Measurements from ENCODE around the gene WWC2. TPM values are rescaled to one million over a fixed set of nuclear protein-coding genes. Genes with fewer than 3 reads are reported as not detected.
"Not testable (repeated sequence)": the region's sequence is repeated elsewhere in the genome, so short reads cannot be mapped to it uniquely, and the experiment has no call there.

WWC2 gene
- total RNA-seq, 2 donors from 2014 or later: 5.8 to 6.3 TPM

DNA sequence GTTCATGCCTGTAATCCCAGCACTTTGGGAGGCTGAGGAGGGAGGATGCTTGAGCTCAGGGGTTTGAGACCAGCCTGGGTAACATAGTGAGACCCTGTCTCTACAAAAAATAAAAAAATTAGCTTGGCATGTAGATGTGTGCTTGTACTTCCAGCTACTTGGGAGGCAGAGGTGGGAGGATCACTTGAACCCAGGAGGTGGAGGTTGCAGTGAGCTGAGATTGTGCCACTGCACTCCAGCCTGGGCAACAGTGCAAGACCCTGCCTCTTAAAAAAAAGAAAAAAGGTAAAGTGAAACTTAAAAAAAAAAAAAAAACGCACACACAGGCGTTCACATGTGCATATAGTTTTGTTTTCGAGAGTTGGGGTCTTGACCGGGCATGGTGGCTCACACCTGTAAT, 53.2 kb downstream of the WWC2 start:
- H3K4me3 Mint-ChIP-seq; DNase-seq; ATAC-seq; H3K27ac Mint-ChIP-seq; H3K36me3 Mint-ChIP-seq (ENCODE audit: low read depth); H3K9me3 ChIP-seq (ENCODE audit: control insufficient read depth, low read length, poor library complexity, severe bottlenecking); H3K27me3 Mint-ChIP-seq; H3K4me1 Mint-ChIP-seq: not testable (repeated sequence)

DNA sequence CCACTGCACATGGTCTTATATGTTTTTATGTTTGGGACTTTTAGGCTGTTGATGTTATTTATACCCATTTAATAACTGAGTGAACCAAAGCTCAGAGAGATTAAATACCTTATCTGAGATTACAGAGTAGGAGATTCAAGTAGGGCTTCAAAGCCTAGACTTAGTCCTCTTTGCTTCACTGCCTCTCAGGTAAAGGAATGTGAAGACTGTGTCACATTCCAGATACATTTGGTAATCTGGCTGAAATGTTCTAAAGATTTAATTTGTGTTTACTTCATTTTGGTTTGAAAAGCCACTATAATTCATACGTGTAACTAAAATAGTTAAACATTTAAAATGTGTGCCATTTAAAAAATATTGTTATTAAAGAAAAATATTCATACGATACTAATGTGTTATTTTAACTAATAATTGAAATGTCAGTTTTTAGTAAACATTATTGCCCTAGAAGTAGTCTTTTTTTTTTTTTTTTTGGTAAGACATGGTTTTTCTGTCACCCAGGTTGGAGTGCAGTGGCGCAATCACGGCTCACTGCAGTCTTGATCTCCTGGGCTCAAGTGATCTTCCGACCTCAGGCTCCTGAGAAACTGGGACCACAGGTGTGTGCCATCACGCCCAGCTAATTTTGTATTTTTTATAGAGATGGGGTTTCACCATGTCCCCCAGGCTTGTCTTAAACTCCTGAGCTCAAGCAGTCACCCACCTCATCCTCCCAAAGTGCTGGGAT, 54.3 kb downstream of the WWC2 start:
- H3K27ac Mint-ChIP-seq: no peak overlapping the region
- DNase-seq (no peak), ATAC-seq (no peak)
- no peak overlapping the region for H3K4me3 Mint-ChIP-seq
- peaks cover 13% of the 10 kb centered on the region for H3K4me1 Mint-ChIP-seq
- H3K9me3 ChIP-seq (ENCODE audit: control insufficient read depth, low read length, poor library complexity, severe bottlenecking): no peaks in the 10 kb centered on the region
- peaks cover 6% of the 10 kb centered on the region for H3K36me3 Mint-ChIP-seq (ENCODE audit: low read depth)
- no peaks in the 10 kb centered on the region for H3K27me3 Mint-ChIP-seq

DNA sequence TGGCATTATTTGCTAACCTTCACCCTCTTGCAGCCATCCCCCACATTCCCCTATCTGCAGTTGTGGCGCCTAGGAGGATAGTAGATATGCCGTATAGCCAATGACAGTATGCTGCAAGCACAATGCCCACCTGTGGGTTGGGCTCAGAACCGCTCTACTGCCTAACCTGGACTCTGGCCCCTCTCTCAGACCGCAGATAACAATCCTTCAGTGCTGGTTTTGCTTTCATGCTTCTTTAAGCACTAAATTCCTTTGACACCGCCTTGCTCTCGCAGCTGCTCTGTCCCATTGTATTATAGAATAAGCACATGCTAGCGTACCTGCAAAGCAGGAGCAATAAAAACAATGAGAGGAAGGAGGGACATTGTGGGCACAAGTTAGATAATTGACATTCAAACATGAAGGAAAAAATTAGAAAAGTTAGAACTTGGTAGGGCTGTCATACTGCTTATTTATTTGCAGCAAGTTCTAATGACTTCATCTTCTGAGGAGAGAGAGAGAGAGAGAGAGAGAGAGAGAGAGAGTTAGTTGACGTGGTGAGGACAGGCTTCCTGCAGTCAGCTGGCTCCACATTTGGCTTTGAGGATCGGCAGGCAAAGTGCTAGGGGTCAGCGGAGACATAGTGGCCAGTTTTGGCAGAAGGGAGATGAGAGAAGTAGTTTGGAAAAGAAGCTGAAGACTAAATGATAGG, 55.8 kb downstream of the WWC2 start:
- peaks cover 6% of the 10 kb centered on the region for H3K36me3 Mint-ChIP-seq (ENCODE audit: low read depth)
- H3K4me1 Mint-ChIP-seq: peaks cover 10% of the 10 kb centered on the region
- H3K9me3 ChIP-seq (ENCODE audit: control insufficient read depth, low read length, poor library complexity, severe bottlenecking): no peaks in the 10 kb centered on the region
- no peak overlapping the region for H3K4me3 Mint-ChIP-seq
- DNase-seq (no peak), ATAC-seq (no peak)
- H3K27ac Mint-ChIP-seq: no peak overlapping the region
- no peaks in the 10 kb centered on the region for H3K27me3 Mint-ChIP-seq

DNA sequence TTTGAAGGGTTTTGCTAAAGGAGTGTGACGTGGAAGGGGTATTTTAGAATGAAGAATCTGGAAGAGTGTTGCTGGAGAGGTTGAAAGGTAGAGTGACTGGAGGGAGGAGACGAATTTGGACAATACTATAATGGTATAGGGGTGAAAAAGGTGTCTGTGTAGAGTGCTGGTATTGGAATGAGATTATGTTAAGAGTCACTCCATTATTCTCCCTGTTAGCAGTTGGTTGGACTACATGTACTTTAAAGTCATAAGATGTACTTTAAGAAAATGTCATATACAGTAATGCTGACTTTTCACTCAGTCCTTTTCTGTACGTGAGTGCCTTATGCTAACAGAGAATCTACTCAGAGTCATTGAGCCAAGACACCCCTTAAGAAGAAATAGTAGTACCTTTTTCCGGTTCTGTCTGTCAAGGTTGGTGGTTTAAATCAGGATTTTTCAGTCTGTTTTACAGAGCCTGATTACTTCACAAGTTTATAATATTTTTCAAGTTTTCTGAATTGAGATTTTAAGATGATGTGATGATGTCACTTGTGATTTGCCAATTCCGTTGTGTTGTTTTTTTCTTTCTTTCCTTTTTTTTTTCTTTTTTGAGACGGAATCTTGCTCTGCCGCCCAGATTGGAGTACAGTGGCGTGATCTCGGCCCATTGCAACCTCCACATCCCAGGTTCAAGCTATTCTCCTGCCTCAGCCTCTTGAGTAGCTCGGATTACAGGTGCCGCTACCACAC, 56.6 kb downstream of the WWC2 start:
- ATAC-seq (no peak), DNase-seq (no peak)
- no peak overlapping the region for H3K27ac Mint-ChIP-seq
- no peaks in the 10 kb centered on the region for H3K27me3 Mint-ChIP-seq
- no peaks in the 10 kb centered on the region for H3K9me3 ChIP-seq (ENCODE audit: control insufficient read depth, low read length, poor library complexity, severe bottlenecking)
- no peak overlapping the region for H3K4me3 Mint-ChIP-seq
- H3K4me1 Mint-ChIP-seq: peaks cover 10% of the 10 kb centered on the region
- peaks cover 6% of the 10 kb centered on the region for H3K36me3 Mint-ChIP-seq (ENCODE audit: low read depth)

DNA sequence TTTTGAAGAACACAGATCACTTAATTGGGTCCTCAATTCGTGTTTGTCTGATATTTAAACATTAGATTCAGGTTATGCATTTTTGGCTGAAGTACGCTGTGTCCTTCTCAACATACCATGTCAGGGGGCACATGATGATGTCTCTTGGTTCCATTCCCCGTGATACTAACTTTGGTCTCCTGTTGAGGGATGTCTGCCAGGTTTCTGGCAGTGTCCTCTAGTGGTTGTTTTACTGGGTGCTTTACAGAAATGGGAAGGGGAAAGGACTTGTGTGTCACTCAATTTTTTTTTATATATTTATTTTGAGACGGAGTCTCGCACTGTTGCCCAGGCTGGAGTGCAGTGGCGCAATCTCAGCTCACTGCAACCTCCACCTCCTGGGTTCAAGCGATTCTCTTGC, 58.2 kb downstream of the WWC2 start:
- ATAC-seq: no peak

GRCh38 chr4:183158062-183158461, 59.0 kb downstream of the WWC2 start:
- Mint-ChIP-seq H3K4me3 (no peak overlapping the region), H3K27me3 (no peaks in the 10 kb centered on the region), H3K36me3 (ENCODE audit: low read depth) (peaks cover 6% of the 10 kb centered on the region), H3K27ac (no peak overlapping the region), H3K4me1 (peaks cover 12% of the 10 kb centered on the region)
- ATAC-seq: no peak
- no peaks in the 10 kb centered on the region for H3K9me3 ChIP-seq (ENCODE audit: control insufficient read depth, low read length, poor library complexity, severe bottlenecking)
- no peak for DNase-seq

More for the DNA sequence above, 58.2 kb downstream of the WWC2 start:
- Mint-ChIP-seq H3K36me3 (ENCODE audit: low read depth) (peaks cover 6% of the 10 kb centered on the region), H3K4me3 (no peak overlapping the region), H3K27me3 (no peaks in the 10 kb centered on the region), H3K4me1 (peaks cover 12% of the 10 kb centered on the region), H3K27ac (no peak overlapping the region)
- no peak for DNase-seq
- no peaks in the 10 kb centered on the region for H3K9me3 ChIP-seq (ENCODE audit: control insufficient read depth, low read length, poor library complexity, severe bottlenecking)

DNA sequence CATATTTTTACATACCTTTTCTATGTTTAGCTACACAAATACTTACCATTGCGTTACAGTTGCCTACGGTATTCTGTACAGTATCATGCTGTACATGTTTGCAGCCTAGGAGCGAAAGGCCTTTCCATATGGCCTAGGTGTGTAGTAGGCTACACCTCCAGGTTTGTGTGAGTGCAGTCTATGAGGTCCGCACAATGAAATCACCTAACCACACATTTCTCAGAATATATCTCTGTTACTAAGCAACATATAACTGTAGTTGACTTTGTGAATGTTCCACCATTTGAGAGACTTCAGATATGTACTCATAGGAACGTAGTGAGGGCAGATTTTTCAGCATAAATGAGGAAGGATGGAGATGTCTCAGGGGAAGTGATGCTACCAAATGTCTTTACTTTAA, 62.6 kb downstream of the WWC2 start:
- Mint-ChIP-seq H3K4me1 (peaks cover 13% of the 10 kb centered on the region), H3K27me3 (peaks cover 5% of the 10 kb centered on the region), H3K4me3 (no peak overlapping the region), H3K27ac (no peak overlapping the region), H3K36me3 (ENCODE audit: low read depth) (peaks cover 5% of the 10 kb centered on the region)
- H3K9me3 ChIP-seq (ENCODE audit: control insufficient read depth, low read length, poor library complexity, severe bottlenecking): no peaks in the 10 kb centered on the region
- ATAC-seq (no peak), DNase-seq (no peak)

- no peaks in the 10 kb centered on the region for H3K36me3 Mint-ChIP-seq (ENCODE audit: low read depth)
- H3K27ac Mint-ChIP-seq: no peak overlapping the region
- DNase-seq (no peak), ATAC-seq (no peak)
- no peaks in the 10 kb centered on the region for H3K9me3 ChIP-seq (ENCODE audit: control insufficient read depth, low read length, poor library complexity, severe bottlenecking)
- peaks cover 5% of the 10 kb centered on the region for H3K27me3 Mint-ChIP-seq
- H3K4me1 Mint-ChIP-seq: peaks cover 8% of the 10 kb centered on the region
- no peak overlapping the region for H3K4me3 Mint-ChIP-seq
These were observed 64.1 kb downstream of the WWC2 start for GRCh38 chr4:183163135-183163534.

DNA sequence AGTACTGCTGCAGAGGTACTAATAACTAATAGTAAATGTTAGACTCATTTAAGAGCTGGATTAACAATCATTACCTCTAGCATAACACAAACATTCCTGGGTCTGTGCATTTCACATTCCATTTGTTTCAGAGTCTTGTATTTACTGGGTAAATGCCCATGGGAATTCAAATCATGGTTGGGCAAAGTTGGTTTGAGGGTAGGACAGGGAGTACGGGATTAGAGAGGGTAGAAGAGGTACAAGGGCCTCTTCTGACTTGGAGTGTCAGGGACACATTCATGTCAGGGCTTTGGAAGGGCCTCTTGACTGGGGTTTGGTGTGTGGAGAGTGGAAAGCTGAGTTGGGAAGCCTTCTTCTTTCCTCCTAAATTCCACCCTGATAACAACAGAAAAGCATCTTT, 65.9 kb downstream of the WWC2 start:
- H3K9me3 ChIP-seq (ENCODE audit: control insufficient read depth, low read length, poor library complexity, severe bottlenecking): no peaks in the 10 kb centered on the region
- no peak overlapping the region for H3K4me3 Mint-ChIP-seq
- no peaks in the 10 kb centered on the region for H3K36me3 Mint-ChIP-seq (ENCODE audit: low read depth)
- no peak overlapping the region for H3K27ac Mint-ChIP-seq
- ATAC-seq (no peak), DNase-seq (no peak)
- H3K27me3 Mint-ChIP-seq: peaks cover 5% of the 10 kb centered on the region
- peaks cover 8% of the 10 kb centered on the region for H3K4me1 Mint-ChIP-seq

- H3K4me1 Mint-ChIP-seq: peaks cover 9% of the 10 kb centered on the region
- H3K27ac Mint-ChIP-seq: no peak overlapping the region
- DNase-seq (no peak), ATAC-seq (no peak)
- no peak overlapping the region for H3K4me3 Mint-ChIP-seq
- no peaks in the 10 kb centered on the region for H3K36me3 Mint-ChIP-seq (ENCODE audit: low read depth)
- peaks cover 5% of the 10 kb centered on the region for H3K27me3 Mint-ChIP-seq
- no peaks in the 10 kb centered on the region for H3K9me3 ChIP-seq (ENCODE audit: control insufficient read depth, low read length, poor library complexity, severe bottlenecking)
These were observed 66.3 kb downstream of the WWC2 start for GRCh38 chr4:183165376-183165775.

GRCh38 chr4:183170894-183171293, 71.8 kb downstream of the WWC2 start:
- Mint-ChIP-seq H3K36me3 (ENCODE audit: low read depth) (no peaks in the 10 kb centered on the region), H3K4me3 (no peak overlapping the region), H3K4me1 (peaks cover 10% of the 10 kb centered on the region), H3K27ac (no peak overlapping the region), H3K27me3 (peaks cover 12% of the 10 kb centered on the region)
- DNase-seq: no peak
- no peak for ATAC-seq
- H3K9me3 ChIP-seq (ENCODE audit: control insufficient read depth, low read length, poor library complexity, severe bottlenecking): no peaks in the 10 kb centered on the region

GRCh38 chr4:183171484-183172267, 72.6 kb downstream of the WWC2 start:
- ATAC-seq (no peak), DNase-seq (no peak)
- no peaks in the 10 kb centered on the region for H3K9me3 ChIP-seq (ENCODE audit: control insufficient read depth, low read length, poor library complexity, severe bottlenecking)
- Mint-ChIP-seq H3K36me3 (ENCODE audit: low read depth) (no peaks in the 10 kb centered on the region), H3K4me3 (no peak overlapping the region), H3K4me1 (peaks cover 10% of the 10 kb centered on the region), H3K27ac (no peak overlapping the region), H3K27me3 (peaks cover 12% of the 10 kb centered on the region)

GRCh38 chr4:183172881-183173280, 73.8 kb downstream of the WWC2 start:
- Mint-ChIP-seq H3K27me3 (peaks cover 12% of the 10 kb centered on the region), H3K27ac (no peak overlapping the region), H3K36me3 (ENCODE audit: low read depth) (peaks cover 2% of the 10 kb centered on the region), H3K4me1 (peaks cover 10% of the 10 kb centered on the region), H3K4me3 (no peak overlapping the region)
- no peaks in the 10 kb centered on the region for H3K9me3 ChIP-seq (ENCODE audit: control insufficient read depth, low read length, poor library complexity, severe bottlenecking)
- ATAC-seq (no peak), DNase-seq (no peak)

Data from T-helper 17 cell (primary cell).